DOHH2 (cell line): Measurements from ENCODE around the gene AKAP8L.

ENCODE experiments used
- H3F3A ChIP-seq: fragments of 200-600 bp; sonication (generic), shearing (Covaris generic); 2 replicates; pipeline ENCODE4 v1.6.0; 2016; ENCODE audit warnings: antibody characterized with exemption, mild to moderate bottlenecking; ENCODE audit not compliant: control insufficient read depth, insufficient read depth
- H3K27ac ChIP-seq: fragments of 200-600 bp; sonication (generic); 2 replicates; pipeline ENCODE4 v1.5.1; 2014; ENCODE audit warnings: low read depth, mild to moderate bottlenecking, low read length, moderate library complexity
- H3K27me3 ChIP-seq: fragments of 200-600 bp; sonication (generic); 2 replicates; pipeline ENCODE4 v1.6.1; 2014; ENCODE audit warnings: mild to moderate bottlenecking, low read length, mixed read lengths; ENCODE audit not compliant: control insufficient read depth
- H3K36me3 ChIP-seq: fragments of 200-600 bp; sonication (generic); 2 replicates; pipeline ENCODE4 v1.6.1; 2014; ENCODE audit warnings: mild to moderate bottlenecking, low read length, moderate library complexity, mixed read lengths; ENCODE audit not compliant: control insufficient read depth
- H3K4me1 ChIP-seq: fragments of 200-600 bp; sonication (generic); 2 replicates; pipeline ENCODE4 v1.6.1; 2014; ENCODE audit warnings: mild to moderate bottlenecking, low read length, mixed read lengths; ENCODE audit not compliant: control insufficient read depth
- H3K4me2 ChIP-seq: fragments of 200-600 bp; sonication (generic); 2 replicates; pipeline ENCODE4 v1.6.0; 2014; ENCODE audit warnings: mild to moderate bottlenecking, low read length, moderate library complexity
- H3K4me3 ChIP-seq: fragments of 200-600 bp; sonication (generic); 2 replicates; pipeline ENCODE4 v1.5.1; 2014; ENCODE audit warnings: mild to moderate bottlenecking, low read length, mixed read lengths
- H3K79me2 ChIP-seq: fragments of 200-600 bp; sonication (generic); 2 replicates; pipeline ENCODE4 v1.6.1; 2014; ENCODE audit warnings: mild to moderate bottlenecking, low read length, mixed read lengths; ENCODE audit not compliant: control insufficient read depth
- H3K9me2 ChIP-seq: fragments of 200-600 bp; sonication (generic); replicated peaks from 2 replicates; pipeline ENCODE4 v1.6.1; 2014; ENCODE audit warnings: mild to moderate bottlenecking, low read length, mixed read lengths; ENCODE audit not compliant: control insufficient read depth
- H3K9me3 ChIP-seq: fragments of 200-600 bp; sonication (generic); 2 replicates; pipeline ENCODE4 v1.6.1; 2014; ENCODE audit warnings: antibody characterized with exemption, low read length, mixed read lengths; ENCODE audit not compliant: control insufficient read depth, insufficient read depth
- H4K20me1 ChIP-seq: fragments of 200-600 bp; sonication (generic); 2 replicates; pipeline ENCODE4 v1.6.0; 2014; ENCODE audit warnings: low read depth, mild to moderate bottlenecking, antibody characterized with exemption, low read length, moderate library complexity; ENCODE audit not compliant: control insufficient read depth, insufficient read depth
- EZH2phosphoT487 ChIP-seq: fragments of 200-600 bp; sonication (generic); IDR thresholded peaks from 2 replicates; pipeline ENCODE4 v1.6.1; 2017; ENCODE audit warnings: borderline replicate concordance, mild to moderate bottlenecking, antibody characterized with exemption, low read length, moderate library complexity, mixed read lengths
- TF ChIP-seq, protein P1 (sequence below): fragments of 200-600 bp; sonication (generic); IDR thresholded peaks from one replicate; pipeline ENCODE4 v1.5.1; 2014; ENCODE audit warnings: antibody characterized with exemption, mild to moderate bottlenecking, low read depth, low read length; ENCODE audit not compliant: poor library complexity, severe bottlenecking

AKAP8L gene

DNA sequence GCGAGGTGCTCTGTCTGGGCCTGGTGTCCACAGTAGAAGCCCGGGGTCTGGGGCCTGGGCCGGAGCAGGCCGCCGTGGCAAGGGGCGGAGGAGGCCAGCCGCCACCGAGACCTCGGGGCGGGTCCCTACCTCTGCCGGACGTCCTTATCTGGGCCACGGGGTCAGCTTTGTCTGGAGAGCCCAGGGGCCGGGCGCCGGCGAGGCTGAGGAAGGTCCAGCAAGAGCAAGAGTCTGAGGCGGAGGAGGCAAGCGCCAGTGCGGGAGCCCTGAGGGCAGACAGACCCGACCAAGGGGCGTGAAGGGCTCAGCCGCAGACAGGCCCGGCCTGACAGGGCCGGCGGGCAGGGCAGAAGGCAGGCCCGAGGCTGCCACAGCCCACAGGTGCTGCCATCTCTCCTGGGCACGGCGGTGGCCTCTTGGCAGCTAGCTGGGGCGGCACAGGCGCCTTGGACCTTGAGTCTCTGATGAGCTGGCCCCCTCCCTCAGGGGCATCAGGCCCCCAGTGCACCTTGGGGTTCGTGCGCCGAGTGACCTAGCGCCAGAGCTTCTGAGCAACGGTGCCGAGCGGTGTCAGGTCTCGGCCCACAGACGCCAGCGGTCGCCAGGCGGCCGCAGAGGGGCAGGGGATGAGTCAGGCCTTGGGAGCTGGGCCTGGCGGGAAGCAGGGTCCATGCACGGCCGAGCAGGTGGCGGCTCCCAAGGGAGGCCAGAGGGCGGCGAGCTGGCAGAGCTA, 20.1 kb downstream of the AKAP8L start:
- TF ChIP-seq, protein P1, sequence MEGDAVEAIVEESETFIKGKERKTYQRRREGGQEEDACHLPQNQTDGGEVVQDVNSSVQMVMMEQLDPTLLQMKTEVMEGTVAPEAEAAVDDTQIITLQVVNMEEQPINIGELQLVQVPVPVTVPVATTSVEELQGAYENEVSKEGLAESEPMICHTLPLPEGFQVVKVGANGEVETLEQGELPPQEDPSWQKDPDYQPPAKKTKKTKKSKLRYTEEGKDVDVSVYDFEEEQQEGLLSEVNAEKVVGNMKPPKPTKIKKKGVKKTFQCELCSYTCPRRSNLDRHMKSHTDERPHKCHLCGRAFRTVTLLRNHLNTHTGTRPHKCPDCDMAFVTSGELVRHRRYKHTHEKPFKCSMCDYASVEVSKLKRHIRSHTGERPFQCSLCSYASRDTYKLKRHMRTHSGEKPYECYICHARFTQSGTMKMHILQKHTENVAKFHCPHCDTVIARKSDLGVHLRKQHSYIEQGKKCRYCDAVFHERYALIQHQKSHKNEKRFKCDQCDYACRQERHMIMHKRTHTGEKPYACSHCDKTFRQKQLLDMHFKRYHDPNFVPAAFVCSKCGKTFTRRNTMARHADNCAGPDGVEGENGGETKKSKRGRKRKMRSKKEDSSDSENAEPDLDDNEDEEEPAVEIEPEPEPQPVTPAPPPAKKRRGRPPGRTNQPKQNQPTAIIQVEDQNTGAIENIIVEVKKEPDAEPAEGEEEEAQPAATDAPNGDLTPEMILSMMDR, result no peak
- TF ChIP-seq EZH2phosphoT487, result no peak
- no peaks in the 10 kb centered on the region for H3K4me1 ChIP-seq
- 0 out of 2 replicates have a peak, but pooled peaks cover 3% of the 10 kb centered on the region for H3F3A ChIP-seq
- peaks cover 23% of the 10 kb centered on the region for H3K79me2 ChIP-seq
- H3K9me2 ChIP-seq, result no peaks in the 10 kb centered on the region
- no peak overlapping the region for H3K27ac ChIP-seq
- no peak overlapping the region for H3K4me2 ChIP-seq
- no peak overlapping the region for H3K4me3 ChIP-seq
- peaks cover 4% of the 10 kb centered on the region; the same call in 1 of the 2 replicates for H4K20me1 ChIP-seq
- H3K36me3 ChIP-seq, result peaks cover 89% of the 10 kb centered on the region
- H3K9me3 ChIP-seq, result no peaks in the 10 kb centered on the region
- H3K27me3 ChIP-seq, result no peaks in the 10 kb centered on the region

DNA sequence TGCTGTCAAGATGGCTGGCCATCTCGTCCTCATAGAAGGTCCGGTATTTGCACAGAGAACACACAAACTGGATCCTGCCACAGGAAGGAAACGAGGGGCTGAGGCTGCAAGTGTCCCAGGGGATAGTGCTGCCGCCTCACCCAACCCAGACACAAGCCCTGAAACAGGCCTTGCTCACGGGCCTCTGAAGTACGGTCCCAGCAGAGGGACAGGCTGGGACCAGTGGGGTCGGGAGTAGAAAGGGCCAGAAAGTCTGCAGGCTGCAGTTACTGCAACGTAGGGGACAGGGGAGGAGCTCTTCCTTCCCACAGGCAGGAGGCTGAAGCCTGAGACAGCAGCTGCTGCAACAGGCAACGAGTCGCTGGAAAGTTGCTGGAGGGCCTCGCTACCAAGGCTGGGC, 21.0 kb downstream of the AKAP8L start:
- Histone ChIP-seq H3K79me2 (peaks cover 21% of the 10 kb centered on the region), H3K4me2 (no peak overlapping the region), H3K27me3 (no peaks in the 10 kb centered on the region), H3K4me3 (no peak overlapping the region), H3K9me2 (no peaks in the 10 kb centered on the region), H3K4me1 (no peaks in the 10 kb centered on the region), H3F3A (0 out of 2 replicates have a peak, but pooled peaks cover 3% of the 10 kb centered on the region), H3K36me3 (peaks cover 89% of the 10 kb centered on the region), H3K9me3 (no peaks in the 10 kb centered on the region), H3K27ac (no peak overlapping the region), H4K20me1 (no peaks in the 10 kb centered on the region)
- no peak for TF ChIP-seq EZH2phosphoT487
- TF ChIP-seq, protein P1, result no peak

DNA sequence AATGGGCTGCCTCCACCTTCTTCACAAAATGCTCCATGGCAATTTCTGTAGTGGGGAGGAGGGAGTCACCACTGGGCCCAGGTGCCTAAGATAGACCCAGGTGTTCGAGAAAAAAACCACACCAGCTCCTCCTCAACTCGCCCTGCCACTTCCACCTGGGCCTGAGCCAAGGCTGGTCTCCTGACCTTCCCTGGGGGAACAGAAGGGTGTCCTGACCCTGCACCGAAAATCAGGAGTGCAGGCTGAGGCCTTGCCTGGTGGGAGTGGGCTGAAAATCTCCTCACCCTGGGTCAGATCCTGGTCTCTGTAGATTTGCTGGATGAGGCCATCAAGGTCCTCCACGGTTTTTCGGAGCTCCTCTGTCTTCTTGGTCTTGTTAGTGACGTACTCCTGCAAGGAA, 21.6 kb downstream of the AKAP8L start:
- H3K36me3 ChIP-seq, result peaks cover 85% of the 10 kb centered on the region
- no peak overlapping the region for H3K4me2 ChIP-seq

More for the DNA sequence above, 21.6 kb downstream of the AKAP8L start:
- Histone ChIP-seq H3K27me3 (no peaks in the 10 kb centered on the region), H3F3A (0 out of 2 replicates have a peak, but pooled peaks cover 3% of the 10 kb centered on the region), H3K4me1 (no peaks in the 10 kb centered on the region), H4K20me1 (no peaks in the 10 kb centered on the region), H3K4me3 (no peak overlapping the region), H3K9me3 (no peaks in the 10 kb centered on the region), H3K27ac (no peak overlapping the region), H3K79me2 (peaks cover 16% of the 10 kb centered on the region), H3K9me2 (no peaks in the 10 kb centered on the region)
- no peak for TF ChIP-seq EZH2phosphoT487
- TF ChIP-seq, protein P1, result no peak
